Mucosa of descending colon (tissue), 3 donors: ENCODE data around the gene TBC1D7. TPM values are rescaled to one million over a fixed set of nuclear protein-coding genes. Genes with fewer than 3 reads are reported as not detected.

Experiments
- ATAC-seq: fragments of 200-7000 bp; cut with Tn5 transposase; one replicate; pipeline ENCODE4 v1.9.1; 2020; ENCODE audit warnings: mild to moderate bottlenecking, moderate library complexity
- DNase-seq, 3 donors: peaks; one replicate each; pipeline ENCODE4 v3.0.0-alpha.2; 2020
- H3K36me3 ChIP-seq: fragments of 200-600 bp; one replicate; pipeline ENCODE4 v1.8.0; 2021; ENCODE audit warnings: low read depth, mild to moderate bottlenecking
- H3K4me1 ChIP-seq: fragments of 200-600 bp; one replicate; pipeline ENCODE4 v1.8.0; 2021; ENCODE audit warnings: low read depth, mild to moderate bottlenecking
- H3K4me3 ChIP-seq: fragments of 200-600 bp; one replicate; pipeline ENCODE4 v1.8.0; 2021; ENCODE audit warnings: mild to moderate bottlenecking
- H3K9me3 ChIP-seq: fragments of 200-600 bp; one replicate; pipeline ENCODE4 v1.8.0; 2021; ENCODE audit warnings: mild to moderate bottlenecking
- intact Hi-C, 2 donors: fragments of 100-400 bp; cut with DNase I in 1 of 2; cut with micrococcal nuclease in 1 of 2; formaldehyde crosslinking; loops; one replicate each; pipeline versions ENCODE4 v1.11.0 to v1.11.1; 2022; cut with DNase I, micrococcal nuclease
- total RNA-seq, 3 donors: library from RNA; stranded (reverse); fragmentation: NEBNext Ultra II Directional in 2 of 3; extraction: Animal tissue kit (Norgen Biotek cat#: 25700) in 2 of 3; gene quantifications; one replicate each; pipeline versions ENCODE4 v1.2.1 to v1.2.4, GENCODE V29; 2021 to 2023
- TF ChIP-seq, protein P1 (sequence below): fragments of 200-600 bp; IDR thresholded peaks from one replicate; pipeline ENCODE4 v1.8.0; 2022; ENCODE audit warnings: antibody characterized with exemption, mild to moderate bottlenecking
- donor health status: DM: no; HTN: no; CAD: no; lungs with moderate emphysema.
- donor health status: DM: no; HTN: no; CAD: no.
- donor health status: DM: no; HTN: yes; CAD: no.

The TBC1D7 gene
- total RNA-seq, 3 donors from 2014 or later = 14.0 to 25.7 (median 22.4) TPM

DNA sequence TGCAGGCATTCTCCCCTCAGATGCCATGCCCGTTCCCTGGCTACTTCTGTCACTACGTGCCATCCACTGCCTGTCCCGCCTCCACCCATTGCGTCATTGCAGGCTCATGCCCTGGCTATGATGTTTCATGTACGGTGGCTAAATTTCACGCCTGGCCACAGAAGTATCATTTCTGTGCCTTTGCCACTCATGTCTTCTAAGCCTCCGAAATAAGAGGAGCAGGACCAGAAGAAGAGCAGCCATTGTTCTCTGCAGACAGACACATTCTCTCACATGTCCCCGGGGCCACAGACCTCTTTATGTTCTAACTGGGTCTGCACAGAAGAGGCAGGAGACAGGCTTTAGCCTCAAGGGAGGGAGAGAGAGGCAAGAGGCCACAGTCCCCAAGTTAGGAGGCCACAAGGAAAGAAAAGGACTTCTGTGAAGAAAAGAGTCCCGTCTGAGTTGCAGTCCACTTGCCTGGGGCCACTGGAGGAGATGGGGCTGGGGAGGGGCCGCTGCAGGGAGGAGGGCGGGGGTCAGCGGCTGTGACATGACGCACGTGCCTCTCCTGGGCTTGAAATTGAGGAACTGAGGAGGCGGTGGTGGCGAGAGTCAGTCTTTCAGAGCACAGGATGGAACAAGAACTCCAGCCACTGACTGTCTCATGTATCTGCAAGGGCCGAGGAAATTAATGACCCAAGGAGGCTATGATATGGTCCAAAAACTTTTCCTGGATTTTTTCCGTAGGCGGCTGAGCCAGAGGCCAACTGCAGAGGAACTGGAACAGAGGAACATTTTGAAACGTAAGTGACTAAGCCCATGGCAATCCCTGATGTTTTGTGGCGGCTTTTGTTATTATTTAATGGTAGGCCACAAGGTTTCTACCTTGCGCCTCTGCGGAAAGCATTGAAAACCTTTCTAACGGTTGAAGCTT lies 55.9 kb downstream of the TBC1D7 start:
- peak; percentile 47 to 83 (median 50) for DNase-seq
- no peak overlapping the region for H3K4me3 ChIP-seq
- TF ChIP-seq, protein P1, sequence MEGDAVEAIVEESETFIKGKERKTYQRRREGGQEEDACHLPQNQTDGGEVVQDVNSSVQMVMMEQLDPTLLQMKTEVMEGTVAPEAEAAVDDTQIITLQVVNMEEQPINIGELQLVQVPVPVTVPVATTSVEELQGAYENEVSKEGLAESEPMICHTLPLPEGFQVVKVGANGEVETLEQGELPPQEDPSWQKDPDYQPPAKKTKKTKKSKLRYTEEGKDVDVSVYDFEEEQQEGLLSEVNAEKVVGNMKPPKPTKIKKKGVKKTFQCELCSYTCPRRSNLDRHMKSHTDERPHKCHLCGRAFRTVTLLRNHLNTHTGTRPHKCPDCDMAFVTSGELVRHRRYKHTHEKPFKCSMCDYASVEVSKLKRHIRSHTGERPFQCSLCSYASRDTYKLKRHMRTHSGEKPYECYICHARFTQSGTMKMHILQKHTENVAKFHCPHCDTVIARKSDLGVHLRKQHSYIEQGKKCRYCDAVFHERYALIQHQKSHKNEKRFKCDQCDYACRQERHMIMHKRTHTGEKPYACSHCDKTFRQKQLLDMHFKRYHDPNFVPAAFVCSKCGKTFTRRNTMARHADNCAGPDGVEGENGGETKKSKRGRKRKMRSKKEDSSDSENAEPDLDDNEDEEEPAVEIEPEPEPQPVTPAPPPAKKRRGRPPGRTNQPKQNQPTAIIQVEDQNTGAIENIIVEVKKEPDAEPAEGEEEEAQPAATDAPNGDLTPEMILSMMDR = no peak

DNA sequence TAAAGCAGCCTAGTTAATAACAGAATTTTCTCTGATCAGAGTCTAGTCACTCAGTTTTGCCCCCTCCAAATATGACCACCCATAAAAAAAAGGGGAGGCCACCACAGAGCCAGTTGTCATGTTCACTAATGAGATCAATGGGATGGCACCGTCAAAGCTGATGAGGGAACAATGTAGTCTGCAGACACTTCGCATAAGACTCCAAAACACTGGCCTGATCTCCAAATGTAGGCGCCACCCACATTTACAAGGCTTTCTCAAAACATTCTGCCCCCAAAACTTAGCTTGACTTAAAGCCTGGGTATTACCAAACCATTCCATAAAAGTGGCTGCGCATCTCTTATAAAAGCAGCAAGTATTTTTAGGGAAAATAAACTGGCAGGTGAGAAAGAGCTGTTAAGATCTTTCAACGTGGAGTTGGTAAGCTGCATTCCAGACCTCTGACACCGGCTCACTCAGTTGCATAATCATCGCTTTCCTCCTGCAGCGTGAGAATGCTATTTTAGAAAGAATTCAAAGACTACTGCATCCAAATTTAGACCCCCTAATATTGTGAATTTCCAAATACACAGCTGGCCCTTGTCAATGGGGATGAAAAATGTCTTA lies 59.3 kb downstream of the TBC1D7 start:
- no peak for DNase-seq
- intact Hi-C loops = no loop called here
- TF ChIP-seq, protein P1 = no peak
- Histone ChIP-seq H3K36me3 (no peaks in the 10 kb centered on the region), H3K9me3 (no peaks in the 10 kb centered on the region), H3K4me1 (no peaks in the 10 kb centered on the region), H3K4me3 (no peak overlapping the region)
- ATAC-seq = no peak

More for the DNA sequence above, 55.9 kb downstream of the TBC1D7 start:
- H3K9me3 ChIP-seq = no peaks in the 10 kb centered on the region
- no peaks in the 10 kb centered on the region for H3K4me1 ChIP-seq
- no peaks in the 10 kb centered on the region for H3K36me3 ChIP-seq
- intact Hi-C loops = no loop called here
- ATAC-seq = peak; percentile 76

DNA sequence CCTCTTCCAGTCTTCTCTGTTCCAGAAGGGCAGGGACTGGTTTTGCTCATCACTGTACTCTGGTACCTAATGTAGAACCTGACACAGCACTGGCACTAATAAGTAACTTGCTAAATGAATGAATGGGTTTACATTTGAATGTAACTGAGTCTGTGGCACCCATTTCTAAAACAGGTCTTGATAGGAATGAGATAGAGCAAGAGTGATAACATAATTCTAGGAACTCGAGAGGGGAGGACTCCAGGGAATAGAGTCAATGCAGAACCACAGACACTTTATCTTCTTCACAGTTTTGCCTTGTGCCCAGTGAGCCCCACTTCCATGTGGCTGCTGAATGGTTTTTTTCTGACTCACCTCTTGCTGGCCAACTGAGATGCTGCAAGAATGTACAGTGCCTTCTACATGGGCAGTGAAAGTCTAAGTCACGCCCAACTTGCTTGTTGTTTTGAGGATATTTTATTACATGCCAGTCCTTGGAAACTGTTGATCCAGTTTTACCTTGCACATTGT lies 61.1 kb downstream of the TBC1D7 start:
- no peaks in the 10 kb centered on the region for H3K4me1 ChIP-seq
- no peak overlapping the region for H3K4me3 ChIP-seq
- H3K36me3 ChIP-seq = no peaks in the 10 kb centered on the region
- intact Hi-C loops = no loop called here
- DNase-seq (no peak), ATAC-seq (no peak)
- TF ChIP-seq, protein P1 = no peak
- no peaks in the 10 kb centered on the region for H3K9me3 ChIP-seq

DNA sequence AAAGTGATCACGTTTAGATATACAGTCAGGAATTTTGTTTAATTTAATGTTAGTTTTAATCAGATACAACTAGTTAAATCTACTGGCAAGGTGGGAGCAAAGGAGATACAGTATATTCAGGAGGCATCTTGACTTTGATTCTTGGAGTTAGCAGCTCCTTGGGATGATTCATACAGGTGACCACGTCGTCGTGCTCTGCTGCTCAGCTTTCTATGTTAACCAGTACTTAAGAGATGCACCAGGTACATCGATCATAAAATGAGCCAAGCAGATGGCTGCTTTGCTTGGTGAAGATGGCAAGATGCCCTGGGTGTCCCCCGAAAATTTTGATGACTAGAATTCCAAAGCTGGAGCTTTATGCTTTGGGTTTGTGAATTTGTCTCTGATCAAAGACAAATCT lies 64.7 kb downstream of the TBC1D7 start:
- DNase-seq (no peak), ATAC-seq (no peak)
- Histone ChIP-seq H3K4me3 (no peak overlapping the region), H3K4me1 (no peaks in the 10 kb centered on the region), H3K9me3 (no peaks in the 10 kb centered on the region), H3K36me3 (no peaks in the 10 kb centered on the region)
- intact Hi-C loops = no loop called here
- TF ChIP-seq, protein P1 = no peak

DNA sequence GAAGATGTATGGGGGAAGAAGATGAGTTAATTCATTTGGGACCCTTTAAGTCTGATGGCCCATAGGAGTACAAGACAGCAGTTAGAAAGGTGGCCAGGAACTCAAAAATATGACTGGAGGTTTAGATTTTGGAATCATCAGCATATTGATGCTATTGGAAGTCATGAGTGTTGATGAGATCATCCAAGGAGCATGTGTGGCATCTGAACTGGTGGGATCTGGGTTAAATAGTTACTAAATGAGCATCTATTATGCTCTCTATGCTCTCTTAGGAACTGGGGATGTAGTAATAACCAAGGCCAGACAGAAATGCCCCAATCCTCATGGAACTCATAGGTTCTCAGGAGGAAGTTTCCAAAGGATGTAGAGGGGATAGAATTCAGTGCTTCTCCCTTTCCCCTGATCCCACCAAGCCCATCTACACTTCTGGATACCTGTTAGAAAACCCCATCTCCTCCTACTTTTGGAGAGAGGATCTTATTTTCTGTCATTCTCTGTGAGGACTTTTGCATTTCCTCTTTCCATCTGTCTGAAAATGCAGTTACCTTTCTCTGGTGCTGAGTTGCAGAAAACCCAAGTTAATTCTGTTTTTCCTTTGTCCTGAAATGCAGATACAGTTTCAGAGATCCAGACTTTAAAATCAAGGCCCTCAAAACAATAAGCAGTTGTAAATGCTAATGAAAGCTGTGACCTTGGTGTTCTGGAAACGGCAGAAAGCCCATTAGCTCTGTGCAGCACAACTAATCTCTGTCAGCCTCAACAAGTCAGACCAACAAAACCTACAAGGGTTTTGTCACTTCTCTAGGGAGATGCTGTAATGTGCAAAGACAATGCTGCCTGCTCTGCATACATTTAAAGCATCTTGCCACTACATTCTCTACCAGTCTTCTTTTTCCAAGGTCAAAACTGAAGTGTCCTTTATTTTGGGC lies 65.8 kb downstream of the TBC1D7 start:
- H3K9me3 ChIP-seq = no peaks in the 10 kb centered on the region
- no peak overlapping the region for H3K4me3 ChIP-seq
- DNase-seq (no peak), ATAC-seq (no peak)
- H3K36me3 ChIP-seq = no peaks in the 10 kb centered on the region
- TF ChIP-seq, protein P1 = no peak
- H3K4me1 ChIP-seq = no peaks in the 10 kb centered on the region
- intact Hi-C loops = no loop called here
